GM12872 (cell line): ENCODE data around the gene ACTG1.

Experiments used
- CTCF ChIP-seq: IDR thresholded peaks from 3 replicates; pipeline ENCODE4 v1.5.1; 2011; ENCODE audit warnings: low read depth, mild to moderate bottlenecking, low read length, moderate library complexity; ENCODE audit not compliant: insufficient read depth

The ACTG1 gene

GRCh38 chr17:81543756-81544155 lies 31.2 kb upstream of the ACTG1 start:
- TF ChIP-seq CTCF, result no peak

GRCh38 chr17:81543339-81543675 lies 30.7 kb upstream of the ACTG1 start:
- no peak for TF ChIP-seq CTCF

GRCh38 chr17:81542431-81543338 lies 30.1 kb upstream of the ACTG1 start:
- TF ChIP-seq CTCF, result no peak

- TF ChIP-seq CTCF, result no peak
These were observed 28.5 kb upstream of the ACTG1 start for GRCh38 chr17:81541123-81541522.

- TF ChIP-seq CTCF, result no peak
These were observed 28.1 kb upstream of the ACTG1 start for GRCh38 chr17:81540676-81541027.

GRCh38 chr17:81539961-81540675 lies 27.5 kb upstream of the ACTG1 start:
- TF ChIP-seq CTCF, result no peak

GRCh38 chr17:81539571-81539900 lies 26.9 kb upstream of the ACTG1 start:
- TF ChIP-seq CTCF, result no peak
